Spleen (tissue), 11 donors: ENCODE measurements around the gene MAPK4. TPM values are rescaled to one million over a fixed set of nuclear protein-coding genes. Genes with fewer than 3 reads are reported as not detected.

Source experiments
- DNase-seq: peaks from one replicate; pipeline ENCODE4 v3.0.0-alpha.2; 2020
- H3K27ac ChIP-seq, 8 donors: fragments of 200-600 bp; sonication (generic) in 7 of 8; 1 replicate in 4 of 8; 2 replicates in 4 of 8; pipeline versions ENCODE4 v1.5.0 to v1.8.0; 2016 to 2021; ENCODE audit warnings: inconsistent platforms in 4 of 8, mild to moderate bottlenecking in 4 of 8, moderate library complexity in 1 of 8
- H3K27me3 ChIP-seq, 7 donors: fragments of 200-600 bp; sonication (generic) in 6 of 7; replicated peaks in 1 of 7; 1 replicate in 4 of 7; 2 replicates in 3 of 7; pipeline versions ENCODE4 v1.5.0 to v1.8.0; 2016 to 2021; ENCODE audit warnings: inconsistent platforms in 3 of 7, mild to moderate bottlenecking in 1 of 7
- H3K36me3 ChIP-seq, 6 donors: fragments of 200-600 bp; sonication (generic) in 5 of 6; 1 replicate in 4 of 6; 2 replicates in 2 of 6; pipeline versions ENCODE4 v1.5.0 to v1.8.0; 2016 to 2021; ENCODE audit warnings: inconsistent platforms in 2 of 6
- H3K4me1 ChIP-seq, 6 donors: fragments of 200-600 bp; sonication (generic) in 5 of 6; 1 replicate in 3 of 6; 2 replicates in 3 of 6; pipeline versions ENCODE4 v1.5.0 to v1.8.0; 2016 to 2021; ENCODE audit warnings: inconsistent platforms in 3 of 6
- H3K4me3 ChIP-seq, 8 donors: fragments of 200-600 bp; sonication (generic) in 7 of 8; 1 replicate in 4 of 8; 2 replicates in 4 of 8; pipeline versions ENCODE4 v1.5.0 to v1.8.0; 2016 to 2021; ENCODE audit warnings: inconsistent platforms in 4 of 8, mild to moderate bottlenecking in 4 of 8, moderate library complexity in 2 of 8
- H3K9me3 ChIP-seq, 8 donors: fragments of 200-600 bp; sonication (generic) in 7 of 8; 1 replicate in 4 of 8; 2 replicates in 4 of 8; pipeline versions ENCODE4 v1.5.0 to v1.8.0; 2016 to 2021; ENCODE audit warnings: inconsistent platforms in 4 of 8
- CTCF ChIP-seq, 11 experiments: fragments of 200-600 bp in 7 of 11; fragments of 450-650 bp in 4 of 11; sonication (generic) in 4 of 11; IDR thresholded peaks in 8 of 11; conservative IDR thresholded peaks in 3 of 11; 1 replicate in 7 of 11; 2 replicates in 4 of 11; pipeline versions ENCODE4 v1.4.0 to v1.8.0; 2016 to 2021; ENCODE audit warnings: antibody characterized with exemption in 11 of 11, inconsistent platforms in 4 of 11, mild to moderate bottlenecking in 1 of 11
- POLR2A ChIP-seq, 3 donors: fragments of 450-650 bp; IDR thresholded peaks; one replicate each; pipeline ENCODE4 v1.5.1; 2017; ENCODE audit warnings: antibody characterized with exemption in 3 of 3, mild to moderate bottlenecking in 1 of 3
- POLR2AphosphoS5 ChIP-seq, 3 donors: sonication (generic); formaldehyde crosslinking; IDR thresholded peaks; one replicate each; pipeline ENCODE4 v1.5.1; 2017; ENCODE audit warnings: antibody characterized with exemption in 3 of 3
- WGBS, 5 donors: extraction: QIAGEN DNeasy Blood & Tissue Kit in 3 of 5; methylation state at CpG; one replicate each; pipeline versions ENCODE4 v1.1.5 to v1.1.7; 2013 to 2018; 5-methylcytosine and 5-hydroxymethylcytosine counted together
- intact Hi-C: fragments of 100-400 bp; cut with DNase I; formaldehyde crosslinking; loops from one replicate; pipeline ENCODE4 v1.15.0; 2023; ENCODE audit warnings: low total_unique reads
- polyA plus RNA-seq, 3 donors: library from polyadenylated mRNA; stranded (reverse); fragments of 200-250 nt; gene quantifications; one replicate each; pipeline ENCODE4 v1.2.1, GENCODE V29; 2013
- total RNA-seq, 7 donors: library from RNA; depleted of rRNA in 3 of 7; stranded (reverse); fragments of >200 nt in 3 of 7; fragmentation: NEBNext Ultra II Directional in 4 of 7; extraction: Animal tissue kit (Norgen Biotek cat#: 25700) in 4 of 7; gene quantifications; one replicate each; pipeline versions ENCODE4 v1.1.0 to v1.2.1, GENCODE V29; 2016 to 2021
- donor health status: healthy with polysubstance abuse.
- donor health status: DM: no; HTN: no; CAD: no; lungs with moderate emphysema.
- donor health status: DM: no; HTN: no; CAD: no.
- donor health status: Bipolar disorder and iron deficiency.
- donor health status: healthy.
- donor health status: DM: no; HTN: no; CAD: no.
- donor health status: DM: yes; HTN: yes; CAD: no.

The MAPK4 gene
- total and polyA plus RNA-seq, 10 donors = 0.02 to 0.29 (median 0.20) TPM; not detected in 4

GRCh38 chr18:50578651-50579050, 18.8 kb downstream of the MAPK4 start:
- Histone ChIP-seq H3K4me1 (no peaks in the 10 kb centered on the region), H3K9me3 (peaks cover 0 to 16% (median 12%) of the 10 kb centered on the region in 8 donors), H3K27me3 (peaks cover 0 to 22% (median 0%) of the 10 kb centered on the region in 7 donors), H3K4me3 (no peak overlapping the region), H3K27ac (no peak overlapping the region), H3K36me3 (no peaks in the 10 kb centered on the region)
- intact Hi-C loops = no loop called here
- TF ChIP-seq POLR2AphosphoS5 (IDR thresholded peaks at IDR 0.05) (no peak), POLR2A (IDR thresholded peaks at IDR 0.05) (no peak), CTCF (IDR thresholded peaks at IDR 0.05 in 8 of 11, conservative IDR thresholded peaks at IDR 0.05 in 3 of 11) (no peak)
- WGBS, 5 donors = 66 to 77% (median 69%) methylated on average over 3 of the region's 3 CpGs
- DNase-seq = no peak

GRCh38 chr18:50579061-50579774, 19.3 kb downstream of the MAPK4 start:
- Histone ChIP-seq H3K36me3 (no peaks in the 10 kb centered on the region), H3K4me3 (no peak overlapping the region), H3K27me3 (peaks cover 0 to 17% (median 0%) of the 10 kb centered on the region in 7 donors), H3K27ac (no peak overlapping the region), H3K9me3 (peaks cover 0 to 20% (median 12%) of the 10 kb centered on the region in 8 donors), H3K4me1 (no peaks in the 10 kb centered on the region)
- intact Hi-C loops = no loop called here
- TF ChIP-seq POLR2AphosphoS5 (IDR thresholded peaks at IDR 0.05) (no peak), CTCF (IDR thresholded peaks at IDR 0.05 in 8 of 11, conservative IDR thresholded peaks at IDR 0.05 in 3 of 11) (no peak), POLR2A (IDR thresholded peaks at IDR 0.05) (no peak)
- no peak for DNase-seq
- 63 to 76% (median 67%) methylated on average over 3 of the region's 3 CpGs for WGBS, 5 donors

GRCh38 chr18:50581517-50581916, 21.6 kb downstream of the MAPK4 start:
- no peak overlapping the region for H3K27ac ChIP-seq
- peaks cover 0 to 10% (median 0%) of the 10 kb centered on the region in 7 donors for H3K27me3 ChIP-seq
- H3K36me3 ChIP-seq = no peaks in the 10 kb centered on the region
- peaks cover 0 to 36% (median 22%) of the 10 kb centered on the region in 8 donors for H3K9me3 ChIP-seq
- intact Hi-C loops = no loop called here
- no peak for DNase-seq
- WGBS, 5 donors = 84 to 100% (median 87%) methylated on average over 1 of the region's 1 CpG
- no peaks in the 10 kb centered on the region for H3K4me1 ChIP-seq
- no peak overlapping the region for H3K4me3 ChIP-seq
- TF ChIP-seq CTCF (IDR thresholded peaks at IDR 0.05 in 8 of 11, conservative IDR thresholded peaks at IDR 0.05 in 3 of 11) = no peak
- no peak for TF ChIP-seq POLR2AphosphoS5 (IDR thresholded peaks at IDR 0.05)
- TF ChIP-seq POLR2A (IDR thresholded peaks at IDR 0.05) = no peak

- Histone ChIP-seq H3K4me3 (no peak overlapping the region), H3K27me3 (peaks cover 0 to 8% (median 0%) of the 10 kb centered on the region in 7 donors), H3K36me3 (no peaks in the 10 kb centered on the region), H3K4me1 (no peaks in the 10 kb centered on the region), H3K27ac (no peak overlapping the region), H3K9me3 (peaks cover 0 to 46% (median 24%) of the 10 kb centered on the region in 8 donors)
- TF ChIP-seq POLR2AphosphoS5 (IDR thresholded peaks at IDR 0.05) (no peak), POLR2A (IDR thresholded peaks at IDR 0.05) (no peak), CTCF (IDR thresholded peaks at IDR 0.05 in 8 of 11, conservative IDR thresholded peaks at IDR 0.05 in 3 of 11) (no peak)
- DNase-seq = peak; percentile 72
- 73 to 91% (median 87%) methylated on average over 2 to 4 of the region's 4 CpGs for WGBS, 5 donors
- intact Hi-C loops = no loop called here
These were observed 22.6 kb downstream of the MAPK4 start for GRCh38 chr18:50582500-50582899.
